ENCODE data around the gene RNPEPL1. TPM values are rescaled to one million over a fixed set of nuclear protein-coding genes. Genes with fewer than 3 reads are reported as not detected.

RNPEPL1 gene
- total RNA-seq, 4 donors from 2014 or later, result 49.1 to 127 (median 55.5) TPM

DNA sequence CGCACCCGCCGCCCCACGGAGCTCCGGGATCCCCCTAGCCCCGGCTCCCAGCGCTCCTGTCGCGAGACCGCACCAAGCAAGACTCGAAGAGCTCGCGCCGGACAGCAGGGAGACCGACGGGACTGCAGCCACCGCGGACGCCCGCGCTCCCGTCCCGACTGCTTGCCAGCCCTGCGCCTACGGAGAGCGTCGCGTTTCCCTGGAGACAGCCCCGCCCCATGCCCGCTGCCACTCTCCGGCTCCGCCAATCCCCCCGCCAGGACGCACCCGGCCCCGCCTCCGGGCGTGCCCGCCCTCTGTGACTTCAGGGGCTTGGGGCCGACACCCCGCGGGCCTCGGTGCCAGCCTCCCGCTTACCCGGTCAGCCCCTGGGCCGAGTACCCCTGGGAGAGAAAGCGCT lies 10.5 kb upstream of the RNPEPL1 start, which contains the start of gene ANKMY1:
Gene ANKMY1, minus strand, starts transcription at position 181 of the 400 bp plus-strand sequence. CDS start 653 bp downstream, outside the sequence.
- no peak within 1 kb of the TSS for H3K27ac ChIP-seq
- no peak for TF ChIP-seq POLR2AphosphoS5 (IDR thresholded peaks at IDR 0.05)
- no CpG with 5 or more reads among the region's 47 CpGs for WGBS, 2 donors (ENCODE audit: low coverage in 1 of 2)
- H3K9me3 ChIP-seq, result no peaks in the 10 kb centered on the region
- H3K4me1 ChIP-seq, result peaks cover 0 to 51% (median 28%) of the 10 kb centered on the region in 3 donors
- peaks cover 21% of the 10 kb centered on the region for H3K27me3 ChIP-seq
- H3K4me3 ChIP-seq, result peak within 1 kb of the TSS; percentile 26 to 56
- ATAC-seq, result no peak
- H3K36me3 ChIP-seq, result peaks cover 0 to 20% of the 10 kb centered on the region in 2 donors

DNA sequence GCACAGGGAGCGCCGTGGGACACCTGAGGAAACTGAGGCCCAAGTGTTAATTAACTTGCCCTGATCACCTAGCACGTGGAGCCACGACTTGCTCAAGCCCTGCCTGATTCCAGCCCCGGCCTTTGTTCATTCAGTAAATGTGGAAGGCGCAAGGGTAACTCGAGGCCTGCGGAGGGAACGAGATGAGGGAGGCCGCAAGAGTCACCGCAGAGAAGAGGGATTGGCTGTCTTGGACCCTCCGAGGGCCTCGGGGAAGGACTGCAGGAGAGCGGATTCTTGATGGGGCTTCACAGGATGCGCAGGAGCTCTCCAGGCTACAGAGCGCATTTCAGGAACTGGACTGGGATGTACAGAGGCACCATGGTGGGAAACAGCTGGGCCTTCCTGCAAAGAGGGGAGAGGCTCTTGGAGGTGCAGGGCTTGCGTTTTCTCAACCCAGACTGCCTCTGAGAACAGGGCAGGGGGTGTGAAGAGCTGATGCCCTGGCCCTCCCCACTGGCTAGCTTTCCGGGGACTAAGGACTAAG lies 10.0 kb upstream of the RNPEPL1 start:
- ATAC-seq, result no peak
- Histone ChIP-seq H3K4me3 (peak overlapping the region in 1 of 2 donors; percentile 56), H3K9me3 (no peaks in the 10 kb centered on the region), H3K27me3 (peaks cover 21% of the 10 kb centered on the region), H3K4me1 (peaks cover 0 to 51% (median 28%) of the 10 kb centered on the region in 3 donors), H3K36me3 (peaks cover 0 to 15% of the 10 kb centered on the region in 2 donors), H3K27ac (no peak overlapping the region)
- TF ChIP-seq POLR2AphosphoS5 (IDR thresholded peaks at IDR 0.05), result no peak
- TF ChIP-seq CTCF (IDR thresholded peaks at IDR 0.05), result no peak
- no peak for TF ChIP-seq EP300 (IDR thresholded peaks at IDR 0.05)
- TF ChIP-seq POLR2A (IDR thresholded peaks at IDR 0.05), result no peak
- 83% methylated on average over 11 of the region's 18 CpGs; no CpG with 5 or more reads in 1 of the 2 donors for WGBS, 2 donors (ENCODE audit: low coverage in 1 of 2)

DNA sequence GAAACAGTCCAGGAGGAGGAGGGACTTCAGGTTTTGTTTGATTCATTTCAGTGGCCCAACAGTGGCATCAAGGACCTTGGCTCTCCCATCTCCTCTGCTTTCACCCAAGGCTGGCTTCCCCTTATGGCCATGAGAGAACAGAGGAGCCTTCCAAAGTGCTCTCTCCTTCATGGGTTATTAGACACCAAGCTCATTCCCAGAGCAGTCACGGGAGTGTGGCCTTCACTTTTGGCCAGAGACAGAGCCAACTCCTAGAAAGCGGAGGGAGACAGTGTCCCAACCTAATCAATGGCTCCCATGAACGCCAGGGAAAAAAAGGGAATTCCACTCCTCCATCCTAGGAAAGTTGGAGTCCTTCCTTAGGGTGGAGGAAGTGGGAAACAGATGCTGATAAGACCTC lies 9.0 kb upstream of the RNPEPL1 start:
- Histone ChIP-seq H3K4me1 (peaks cover 0 to 53% (median 28%) of the 10 kb centered on the region in 3 donors), H3K27ac (no peak overlapping the region), H3K27me3 (peaks cover 21% of the 10 kb centered on the region), H3K9me3 (no peaks in the 10 kb centered on the region), H3K4me3 (no peak overlapping the region), H3K36me3 (peaks cover 0 to 8% of the 10 kb centered on the region in 2 donors)
- no peak for TF ChIP-seq EP300 (IDR thresholded peaks at IDR 0.05)
- TF ChIP-seq CTCF (IDR thresholded peaks at IDR 0.05), result no peak
- TF ChIP-seq POLR2AphosphoS5 (IDR thresholded peaks at IDR 0.05), result no peak
- TF ChIP-seq POLR2A (IDR thresholded peaks at IDR 0.05), result no peak
- no CpG with 5 or more reads among the region's 3 CpGs for WGBS, 2 donors (ENCODE audit: low coverage in 1 of 2)
- no peak for ATAC-seq

- Histone ChIP-seq H3K27me3 (peaks cover 18% of the 10 kb centered on the region), H3K36me3 (peaks cover 0 to 2% of the 10 kb centered on the region in 2 donors), H3K27ac (peak within 1 kb of the TSS; percentile 90 to 100 (median 100)), H3K9me3 (no peaks in the 10 kb centered on the region), H3K4me1 (peaks cover 0 to 61% (median 28%) of the 10 kb centered on the region in 3 donors), H3K4me3 (peak within 1 kb of the TSS; percentile 51 to 95)
- WGBS, 2 donors (ENCODE audit: low coverage in 1 of 2), result 1 to 2% methylated on average over 14 to 15 of the region's 39 CpGs
- peak; percentile 86 for ATAC-seq
- TF ChIP-seq EP300 (IDR thresholded peaks at IDR 0.05) (no peak), CTCF (IDR thresholded peaks at IDR 0.05) (peak in 1 of 4 experiments; percentile 1), POLR2AphosphoS5 (IDR thresholded peaks at IDR 0.05) (peak; percentile 83), POLR2A (IDR thresholded peaks at IDR 0.05) (peak; percentile 58 to 74)
Observed at GRCh38 chr2:240560084-240560479, 8.2 kb upstream of the RNPEPL1 start, which contains the start of gene DUSP28. Gene DUSP28, plus strand, starts transcription at chr2:240560357. Its CDS starts 328 bp downstream, at chr2:240560685.

GRCh38 chr2:240560480-240561324 lies 7.6 kb upstream of the RNPEPL1 start:
- Histone ChIP-seq H3K4me3 (peak overlapping the region; percentile 51 to 95), H3K9me3 (no peaks in the 10 kb centered on the region), H3K36me3 (no peaks in the 10 kb centered on the region), H3K4me1 (peaks cover 0 to 67% (median 30%) of the 10 kb centered on the region in 3 donors), H3K27ac (peak overlapping the region; percentile 90 to 100 (median 100)), H3K27me3 (peaks cover 16% of the 10 kb centered on the region)
- TF ChIP-seq EP300 (IDR thresholded peaks at IDR 0.05) (no peak), POLR2A (IDR thresholded peaks at IDR 0.05) (peak; percentile 72 to 80), POLR2AphosphoS5 (IDR thresholded peaks at IDR 0.05) (peak; percentile 76), CTCF (IDR thresholded peaks at IDR 0.05) (peak in 2 of 4 experiments; percentile 59 to 60)
- WGBS, 2 donors (ENCODE audit: low coverage in 1 of 2), result 0% methylated on average over 2 to 3 of the region's 101 CpGs
- ATAC-seq, result peak; percentile 91
